Sigmoid colon (tissue), 3 donors: ENCODE results near the gene ART4.

Experiments used
- CTCF ChIP-seq, 4 experiments: fragments of 450-650 bp in 3 of 4; fragments of 200-600 bp in 1 of 4; IDR thresholded peaks; one replicate each; pipeline ENCODE4 v1.5.1; 2016 to 2019; ENCODE audit warnings: antibody characterized with exemption in 4 of 4, mild to moderate bottlenecking in 3 of 4, moderate library complexity in 2 of 4
- POLR2A ChIP-seq, 2 donors: fragments of 450-650 bp; IDR thresholded peaks; one replicate each; pipeline ENCODE4 v1.6.1; 2016; ENCODE audit warnings: antibody characterized with exemption in 2 of 2, mild to moderate bottlenecking in 2 of 2, moderate library complexity in 2 of 2

GRCh38 chr12:14853961-14854360 is 10.6 kb upstream of the ART4 start:
- no peak for TF ChIP-seq CTCF (IDR thresholded peaks at IDR 0.05)
- no peak for TF ChIP-seq POLR2A (IDR thresholded peaks at IDR 0.05)
